ENCODE data around the gene LYSMD2. TPM values are rescaled to one million over a fixed set of nuclear protein-coding genes. Genes with fewer than 3 reads are reported as not detected.

The LYSMD2 gene
- total RNA-seq, 3 donors from 2014 or later (not counting 1 experiment from before 2014, with no cell fraction given), result 8.1 to 13.6 (median 8.6) TPM

DNA sequence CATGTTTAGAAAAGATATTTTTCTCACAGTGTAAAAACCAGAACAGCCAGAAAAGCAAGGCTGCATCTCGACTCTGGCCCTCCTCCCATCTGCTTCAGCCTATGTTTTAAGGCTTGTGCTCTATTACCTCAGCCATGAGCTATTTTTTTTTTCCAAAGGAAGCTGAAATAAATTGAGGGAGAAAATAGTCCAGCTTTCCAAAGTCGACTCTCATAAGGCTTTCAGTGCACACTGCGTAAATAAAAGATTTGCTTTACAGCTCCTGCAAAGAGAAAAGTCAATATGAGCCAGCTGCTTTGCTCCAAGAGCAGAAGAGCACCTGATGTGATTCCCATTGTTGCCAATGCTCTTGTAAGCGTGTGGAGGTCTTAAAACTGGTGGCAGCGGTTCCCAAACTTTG lies 29.4 kb downstream of the LYSMD2 start:
- Mint-ChIP-seq H3K27ac (no peak overlapping the region), H3K4me1 (no peaks in the 10 kb centered on the region), H3K4me3 (no peak overlapping the region), H3K9me3 (no peaks in the 10 kb centered on the region), H3K36me3 (no peaks in the 10 kb centered on the region), H3K27me3 (ENCODE audit: low read depth in 2 of 2) (peaks cover 5 to 11% of the 10 kb centered on the region in 2 donors)
- DNase-seq, result no peak
- no peak for ATAC-seq
- H3K27me3 ChIP-seq (ENCODE audit: control insufficient read depth, insufficient read depth, low read length), result no peaks in the 10 kb centered on the region
- H3K27ac ChIP-seq (ENCODE audit: low read length), result no peak overlapping the region
- TF ChIP-seq, protein P1, sequence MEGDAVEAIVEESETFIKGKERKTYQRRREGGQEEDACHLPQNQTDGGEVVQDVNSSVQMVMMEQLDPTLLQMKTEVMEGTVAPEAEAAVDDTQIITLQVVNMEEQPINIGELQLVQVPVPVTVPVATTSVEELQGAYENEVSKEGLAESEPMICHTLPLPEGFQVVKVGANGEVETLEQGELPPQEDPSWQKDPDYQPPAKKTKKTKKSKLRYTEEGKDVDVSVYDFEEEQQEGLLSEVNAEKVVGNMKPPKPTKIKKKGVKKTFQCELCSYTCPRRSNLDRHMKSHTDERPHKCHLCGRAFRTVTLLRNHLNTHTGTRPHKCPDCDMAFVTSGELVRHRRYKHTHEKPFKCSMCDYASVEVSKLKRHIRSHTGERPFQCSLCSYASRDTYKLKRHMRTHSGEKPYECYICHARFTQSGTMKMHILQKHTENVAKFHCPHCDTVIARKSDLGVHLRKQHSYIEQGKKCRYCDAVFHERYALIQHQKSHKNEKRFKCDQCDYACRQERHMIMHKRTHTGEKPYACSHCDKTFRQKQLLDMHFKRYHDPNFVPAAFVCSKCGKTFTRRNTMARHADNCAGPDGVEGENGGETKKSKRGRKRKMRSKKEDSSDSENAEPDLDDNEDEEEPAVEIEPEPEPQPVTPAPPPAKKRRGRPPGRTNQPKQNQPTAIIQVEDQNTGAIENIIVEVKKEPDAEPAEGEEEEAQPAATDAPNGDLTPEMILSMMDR (IDR thresholded peaks at IDR 0.05), result no peak
- no peaks in the 10 kb centered on the region for H3K4me1 ChIP-seq (ENCODE audit: control insufficient read depth, insufficient read depth, low read length)
- no peaks in the 10 kb centered on the region for H3K9me3 ChIP-seq (ENCODE audit: control insufficient read depth, insufficient read depth, low read length)
- 92% methylated on average over 5 of the region's 5 CpGs for WGBS (ENCODE audit: insufficient coverage)
- H3K4me3 ChIP-seq (ENCODE audit: low read length), result no peak overlapping the region
- H3K36me3 ChIP-seq (ENCODE audit: control insufficient read depth, insufficient read depth, low read length), result no peaks in the 10 kb centered on the region
- intact Hi-C loops (cut with micrococcal nuclease), result no loop called here

GRCh38 chr15:51706926-51707608 lies 30.4 kb downstream of the LYSMD2 start:
- DNase-seq (no peak), ATAC-seq (no peak)
- H3K27me3 ChIP-seq (ENCODE audit: control insufficient read depth, insufficient read depth, low read length), result no peaks in the 10 kb centered on the region
- Mint-ChIP-seq H3K4me3 (no peak overlapping the region), H3K27me3 (ENCODE audit: low read depth in 2 of 2) (peaks cover 5 to 17% of the 10 kb centered on the region in 2 donors), H3K36me3 (no peaks in the 10 kb centered on the region), H3K4me1 (no peaks in the 10 kb centered on the region), H3K27ac (no peak overlapping the region), H3K9me3 (no peaks in the 10 kb centered on the region)
- WGBS (ENCODE audit: insufficient coverage), result 100% methylated on average over 1 of the region's 2 CpGs
- H3K36me3 ChIP-seq (ENCODE audit: control insufficient read depth, insufficient read depth, low read length), result no peaks in the 10 kb centered on the region
- no peak overlapping the region for H3K27ac ChIP-seq (ENCODE audit: low read length)
- H3K9me3 ChIP-seq (ENCODE audit: control insufficient read depth, insufficient read depth, low read length), result no peaks in the 10 kb centered on the region
- no peak overlapping the region for H3K4me3 ChIP-seq (ENCODE audit: low read length)
- TF ChIP-seq, protein P1 (IDR thresholded peaks at IDR 0.05), result no peak
- H3K4me1 ChIP-seq (ENCODE audit: control insufficient read depth, insufficient read depth, low read length), result no peaks in the 10 kb centered on the region
- intact Hi-C loops (cut with micrococcal nuclease), result no loop called here

- WGBS (ENCODE audit: insufficient coverage), result 85% methylated on average over 1 of the region's 5 CpGs
- no peaks in the 10 kb centered on the region for H3K9me3 Mint-ChIP-seq
- H3K4me3 Mint-ChIP-seq, result no peak overlapping the region
- TF ChIP-seq, protein P1 (IDR thresholded peaks at IDR 0.05), result no peak
- H3K36me3 Mint-ChIP-seq, result no peaks in the 10 kb centered on the region
- no peak for DNase-seq
- Histone ChIP-seq H3K27ac (ENCODE audit: low read length) (no peak overlapping the region), H3K4me1 (ENCODE audit: control insufficient read depth, insufficient read depth, low read length) (no peaks in the 10 kb centered on the region), H3K4me3 (ENCODE audit: low read length) (no peak overlapping the region), H3K9me3 (ENCODE audit: control insufficient read depth, insufficient read depth, low read length) (no peaks in the 10 kb centered on the region), H3K27me3 (ENCODE audit: control insufficient read depth, insufficient read depth, low read length) (no peaks in the 10 kb centered on the region), H3K36me3 (ENCODE audit: control insufficient read depth, insufficient read depth, low read length) (no peaks in the 10 kb centered on the region)
- intact Hi-C loops (cut with micrococcal nuclease), result no loop called here
- ATAC-seq, result no peak
- H3K27ac Mint-ChIP-seq, result no peak overlapping the region
- no peaks in the 10 kb centered on the region for H3K4me1 Mint-ChIP-seq
- peaks cover 5 to 17% of the 10 kb centered on the region in 2 donors for H3K27me3 Mint-ChIP-seq (ENCODE audit: low read depth in 2 of 2)
Observed at GRCh38 chr15:51706291-51706690, 31.2 kb downstream of the LYSMD2 start.

DNA sequence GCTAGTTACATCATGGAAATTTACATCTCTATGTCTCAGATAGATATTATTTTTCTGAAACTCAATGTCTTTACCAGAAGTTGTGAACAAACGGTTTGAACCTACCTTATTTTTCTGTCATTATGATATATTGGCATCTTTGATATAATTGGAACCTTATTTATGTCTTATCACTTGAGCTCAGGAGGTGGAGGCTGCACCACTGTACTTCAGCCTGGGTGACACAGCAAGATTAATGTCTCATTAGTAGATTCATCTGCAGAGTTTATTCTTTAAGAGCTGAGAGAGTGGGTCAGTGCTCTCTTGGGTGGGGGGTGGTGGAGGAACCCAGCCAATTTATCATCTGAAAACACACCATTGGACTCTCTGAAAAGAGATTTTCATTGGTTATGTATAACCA lies 34.7 kb downstream of the LYSMD2 start:
- Mint-ChIP-seq H3K4me1 (no peaks in the 10 kb centered on the region), H3K4me3 (no peak overlapping the region), H3K9me3 (no peaks in the 10 kb centered on the region), H3K27me3 (ENCODE audit: low read depth in 2 of 2) (peaks cover 12 to 43% of the 10 kb centered on the region in 2 donors), H3K36me3 (no peaks in the 10 kb centered on the region), H3K27ac (no peak overlapping the region)
- no peak for DNase-seq
- H3K36me3 ChIP-seq (ENCODE audit: control insufficient read depth, insufficient read depth, low read length), result no peaks in the 10 kb centered on the region
- TF ChIP-seq, protein P1 (IDR thresholded peaks at IDR 0.05), result no peak
- intact Hi-C loops (cut with micrococcal nuclease), result no loop called here
- no CpG with 5 or more reads among the region's 1 CpG for WGBS (ENCODE audit: insufficient coverage)
- no peaks in the 10 kb centered on the region for H3K27me3 ChIP-seq (ENCODE audit: control insufficient read depth, insufficient read depth, low read length)
- ATAC-seq, result no peak
- no peak overlapping the region for H3K27ac ChIP-seq (ENCODE audit: low read length)
- no peak overlapping the region for H3K4me3 ChIP-seq (ENCODE audit: low read length)
- H3K4me1 ChIP-seq (ENCODE audit: control insufficient read depth, insufficient read depth, low read length), result no peaks in the 10 kb centered on the region
- H3K9me3 ChIP-seq (ENCODE audit: control insufficient read depth, insufficient read depth, low read length), result no peaks in the 10 kb centered on the region
